GM21526 (cell line): ENCODE measurements around the gene NUP107.
A peak's percentile ranks its signal among the peaks of the same experiment; 100 is the strongest.

Source experiments
- ATAC-seq: cut with Tn5 transposase; IDR thresholded peaks from one replicate; pipeline ENCODE4 v1.9.1; 2021; ENCODE audit warnings: moderate library complexity; ENCODE audit not compliant: unreplicated experiment, low FRiP score

The NUP107 gene

DNA sequence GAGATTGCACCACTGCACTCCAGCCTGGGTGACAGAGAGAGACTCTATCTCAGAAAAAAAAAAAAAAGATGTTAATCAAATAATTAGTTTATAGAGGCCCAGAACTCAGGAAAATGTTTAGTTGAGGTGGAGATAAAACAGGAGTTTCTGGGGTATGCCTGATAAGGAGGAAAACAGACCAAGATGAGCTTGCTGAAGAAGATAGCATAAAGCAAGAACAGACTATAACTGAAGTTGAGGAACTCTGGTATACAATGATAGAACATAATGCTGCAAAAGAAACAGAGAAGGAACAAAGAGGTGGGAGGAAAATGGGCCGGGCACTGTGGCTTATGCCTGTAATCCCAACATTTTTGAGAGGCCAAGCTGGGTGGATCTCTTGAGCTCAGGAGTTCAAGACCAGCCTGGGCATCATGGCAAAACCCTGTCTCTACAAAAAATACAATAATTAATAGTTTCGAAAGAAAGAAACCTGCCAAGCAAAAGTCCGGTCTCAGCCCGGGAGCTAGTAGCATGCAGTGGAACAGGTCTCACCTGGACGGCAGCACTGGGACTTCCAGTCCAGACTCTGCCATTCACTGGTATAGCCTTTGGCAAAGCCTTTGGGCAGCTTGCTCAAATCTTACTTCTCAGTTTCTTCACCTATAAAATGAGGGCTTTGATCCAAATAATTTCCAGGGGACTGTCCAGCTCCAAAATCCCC is 84.6 kb downstream of the NUP107 start:
- no peak for ATAC-seq

DNA sequence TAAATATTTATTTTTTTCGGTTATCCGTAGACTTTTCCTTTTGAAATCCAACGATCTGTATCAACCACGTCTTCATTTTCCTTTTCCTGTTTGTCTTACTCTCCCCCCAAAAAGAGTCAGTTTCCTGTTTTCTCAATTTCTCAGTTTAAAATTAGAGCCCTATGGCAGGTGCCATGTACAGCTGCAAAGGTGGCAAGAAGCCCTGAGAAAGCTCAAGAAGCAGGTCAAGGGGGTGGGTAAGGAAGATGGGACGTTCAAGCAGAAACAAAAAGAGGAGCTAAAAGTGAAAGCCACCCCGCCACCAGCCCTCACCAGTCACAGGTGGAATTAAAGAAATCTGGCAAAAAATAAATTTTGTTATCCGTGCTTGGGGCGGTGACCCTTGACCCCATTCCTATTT is 85.9 kb downstream of the NUP107 start:
- ATAC-seq: no peak

DNA sequence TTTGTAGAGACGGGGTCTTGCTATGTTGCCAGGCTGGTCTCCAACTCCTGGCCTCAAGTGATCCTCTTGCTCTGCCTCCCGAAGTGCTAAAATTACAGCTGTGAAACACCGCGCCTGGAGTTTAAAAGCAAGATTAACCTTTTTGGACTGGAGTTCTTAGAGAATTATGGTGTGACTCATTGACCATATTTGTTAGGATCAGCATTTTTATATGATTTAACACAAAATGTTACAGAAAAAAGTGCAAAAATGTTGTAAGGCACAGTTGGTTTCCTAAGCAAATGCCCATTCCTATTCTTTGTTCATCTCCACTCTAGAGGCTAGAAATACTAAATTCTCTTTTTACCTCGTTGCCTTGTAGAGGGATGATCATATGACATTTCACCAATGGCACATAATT is 86.8 kb downstream of the NUP107 start:
- no peak for ATAC-seq

DNA sequence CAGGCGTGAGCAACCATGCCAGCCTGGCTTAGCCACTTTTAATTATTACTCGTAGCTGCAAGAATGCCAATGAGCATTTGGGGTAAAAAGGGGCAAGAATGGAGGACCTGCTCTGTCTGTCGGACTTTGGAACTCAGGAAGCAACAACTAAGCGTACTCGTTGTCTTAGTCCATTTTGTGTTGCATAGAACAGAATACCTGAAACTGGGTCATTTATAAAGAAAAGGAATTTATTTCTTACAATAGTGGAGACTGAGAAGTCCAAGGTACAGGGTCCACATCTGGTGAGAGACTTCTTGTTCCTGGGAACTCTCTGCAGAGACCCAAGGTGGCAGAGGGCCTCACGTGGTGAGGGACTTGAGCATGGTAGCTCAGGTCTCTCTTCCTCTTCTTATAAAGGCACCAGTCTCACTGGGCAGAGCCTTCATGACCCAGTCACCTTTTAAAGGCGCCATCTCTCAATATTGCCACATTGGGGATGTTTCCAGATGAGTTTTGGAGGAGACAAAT is 88.4 kb downstream of the NUP107 start:
- ATAC-seq: no peak

DNA sequence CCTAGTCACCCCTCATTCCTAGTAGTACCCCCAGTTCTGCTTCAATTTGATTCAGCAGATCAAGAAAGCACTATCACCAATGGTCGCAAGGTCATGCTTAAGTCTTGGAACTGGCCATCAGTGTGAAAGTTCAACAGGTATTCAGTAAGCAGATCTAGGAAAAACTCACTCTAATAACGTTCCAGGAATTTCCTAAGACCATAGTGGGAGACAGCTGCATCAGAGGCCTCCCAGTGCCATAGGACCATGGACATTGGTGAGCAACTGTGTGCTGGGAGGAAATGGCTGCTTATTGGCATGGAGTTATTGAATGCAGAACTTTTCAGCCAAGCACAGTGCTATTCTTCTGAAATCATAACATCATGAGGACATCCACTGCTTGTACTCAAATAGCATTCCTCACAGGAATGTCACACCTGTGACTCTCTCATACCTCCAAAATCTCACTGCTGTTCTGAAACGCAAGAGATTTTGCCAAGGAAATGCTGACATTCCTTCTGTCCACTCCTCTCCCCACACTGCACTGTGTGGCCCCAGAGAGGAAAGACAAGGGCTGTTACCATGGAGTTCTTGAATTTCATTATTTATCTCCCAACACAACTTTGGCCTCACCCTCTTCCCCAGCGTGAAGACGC is 90.3 kb downstream of the NUP107 start:
- no peak for ATAC-seq

DNA sequence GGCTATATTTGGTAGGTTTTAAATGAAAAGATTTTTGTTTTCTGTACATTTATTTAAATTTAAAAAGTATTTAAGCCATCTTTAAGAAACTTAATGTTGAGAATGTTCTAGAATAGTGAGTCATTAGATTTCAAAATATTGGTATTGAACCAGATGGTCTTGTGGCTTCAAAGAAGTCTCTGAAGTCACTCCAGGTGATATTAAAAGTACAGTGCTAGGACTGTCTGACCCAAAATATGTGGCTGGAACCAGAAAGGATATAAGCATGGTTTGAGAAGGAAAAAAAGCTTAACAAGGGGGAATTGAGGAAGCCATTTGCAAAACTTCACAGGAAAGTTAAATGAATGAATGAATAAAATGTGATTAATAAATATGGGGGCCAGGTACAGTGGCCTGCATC is 92.5 kb downstream of the NUP107 start:
- ATAC-seq: no peak

DNA sequence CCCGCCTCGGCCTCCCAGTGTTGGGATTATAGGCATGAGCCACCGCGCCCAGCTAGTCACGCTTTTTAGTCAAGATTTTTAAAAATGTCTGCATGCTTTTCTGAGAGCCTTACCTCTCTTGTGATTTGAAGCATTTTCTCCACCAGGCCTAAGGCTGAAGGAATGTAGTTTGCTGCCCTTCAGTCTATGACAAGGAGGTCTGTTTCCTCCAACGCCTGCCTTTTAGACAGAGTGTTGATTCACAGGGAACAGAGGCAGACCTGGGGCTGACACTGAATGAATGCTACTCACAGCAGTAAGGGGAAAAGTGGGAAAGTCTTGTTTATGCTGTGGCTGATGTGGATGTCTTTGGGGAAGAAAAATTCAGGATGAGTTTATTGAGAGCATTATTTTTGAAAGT is 94.0 kb downstream of the NUP107 start:
- no peak for ATAC-seq

DNA sequence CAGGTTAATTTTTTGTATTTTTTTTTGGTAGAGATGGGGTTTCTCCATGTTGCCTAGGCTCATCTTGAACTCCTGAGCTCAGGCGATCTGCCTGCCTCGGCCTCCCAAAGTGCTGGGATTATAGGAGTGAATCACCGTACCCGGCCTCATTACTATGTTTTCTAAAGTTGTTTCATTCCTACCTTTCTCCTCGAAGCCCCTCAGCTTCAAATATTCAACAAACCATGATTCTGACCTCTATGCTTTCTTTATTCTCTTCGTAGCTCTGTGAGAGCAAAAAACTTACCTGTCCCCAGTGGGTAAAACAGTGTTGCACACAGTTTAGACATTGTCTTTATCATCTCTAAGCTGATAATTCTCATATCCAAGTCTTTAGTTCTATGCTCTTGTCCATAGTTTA is 95.0 kb downstream of the NUP107 start:
- ATAC-seq: no peak

DNA sequence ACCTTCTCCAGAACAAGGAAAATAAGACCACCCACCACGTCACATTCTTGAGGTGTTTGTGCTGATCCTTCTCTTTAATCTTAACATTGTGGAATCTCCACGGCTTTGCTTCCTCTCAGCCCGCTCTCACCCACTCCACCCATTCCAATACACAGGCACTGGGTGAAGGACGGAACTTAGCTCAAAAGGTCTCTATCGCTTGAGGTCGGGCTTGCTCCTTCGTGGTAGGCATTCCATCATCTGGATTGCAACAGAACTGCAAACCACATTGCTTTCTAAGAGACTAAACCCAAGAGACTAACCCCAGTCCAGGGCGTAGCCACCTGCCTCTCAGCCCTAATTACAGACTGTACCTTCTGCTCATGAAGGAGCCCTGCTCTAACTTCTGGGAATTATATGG is 97.2 kb downstream of the NUP107 start:
- no peak for ATAC-seq

DNA sequence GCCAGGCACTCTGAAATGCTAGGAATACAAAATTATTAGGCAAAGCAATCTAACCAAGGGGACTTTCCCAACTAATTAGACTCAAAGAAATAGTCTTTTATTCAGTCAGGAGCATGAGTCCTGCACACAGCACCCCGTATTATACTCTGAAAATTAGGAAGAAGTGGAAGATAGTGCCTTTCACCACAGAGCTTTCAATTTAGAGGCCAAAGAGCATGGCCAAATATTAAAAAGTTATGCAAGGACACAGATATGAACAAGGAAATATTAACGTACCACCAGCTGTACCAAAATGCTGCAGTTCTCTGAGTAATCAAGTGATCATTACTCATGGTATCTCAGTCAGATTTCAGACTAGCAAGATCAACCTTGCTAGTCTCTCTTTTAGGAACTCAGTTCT is 98.6 kb downstream of the NUP107 start:
- no peak for ATAC-seq

DNA sequence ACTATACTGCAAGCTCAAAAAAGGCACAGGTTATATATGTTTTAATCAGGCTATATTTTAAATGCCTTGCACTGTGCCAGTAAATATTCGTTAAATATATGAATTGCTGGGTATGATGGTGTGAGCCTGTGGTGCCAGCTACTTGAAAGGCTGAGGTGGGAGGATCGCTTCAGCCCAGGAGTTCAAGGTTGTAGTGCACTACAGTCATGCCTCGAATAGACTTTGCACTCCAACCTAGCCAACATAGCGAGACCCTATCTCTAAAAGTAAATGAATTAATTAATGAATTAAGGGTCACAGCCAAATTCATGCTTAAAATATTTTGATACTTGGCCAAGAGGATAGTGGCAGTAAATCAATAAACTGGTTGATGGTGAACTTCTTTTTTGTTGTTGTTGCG is 99.0 kb downstream of the NUP107 start:
- no peak for ATAC-seq

DNA sequence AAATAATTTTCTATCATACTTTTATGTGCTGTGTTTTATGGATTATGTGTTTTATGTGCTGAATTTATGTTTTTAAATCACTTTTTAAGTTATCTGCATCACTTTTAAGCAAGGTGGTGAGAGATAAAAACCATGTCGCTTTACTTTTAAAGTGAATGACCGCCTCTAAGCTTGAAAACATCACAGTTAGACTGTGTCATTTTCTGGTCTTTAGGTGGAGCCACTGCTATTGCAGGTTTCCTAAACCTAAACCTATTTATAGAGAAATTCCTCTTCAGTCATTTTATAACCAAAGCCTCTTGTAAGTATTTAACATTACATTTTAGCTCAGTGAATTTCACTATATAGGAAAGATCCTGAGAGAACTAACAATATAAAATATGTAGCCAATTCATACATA is 100.2 kb downstream of the NUP107 start:
- ATAC-seq: no peak

DNA sequence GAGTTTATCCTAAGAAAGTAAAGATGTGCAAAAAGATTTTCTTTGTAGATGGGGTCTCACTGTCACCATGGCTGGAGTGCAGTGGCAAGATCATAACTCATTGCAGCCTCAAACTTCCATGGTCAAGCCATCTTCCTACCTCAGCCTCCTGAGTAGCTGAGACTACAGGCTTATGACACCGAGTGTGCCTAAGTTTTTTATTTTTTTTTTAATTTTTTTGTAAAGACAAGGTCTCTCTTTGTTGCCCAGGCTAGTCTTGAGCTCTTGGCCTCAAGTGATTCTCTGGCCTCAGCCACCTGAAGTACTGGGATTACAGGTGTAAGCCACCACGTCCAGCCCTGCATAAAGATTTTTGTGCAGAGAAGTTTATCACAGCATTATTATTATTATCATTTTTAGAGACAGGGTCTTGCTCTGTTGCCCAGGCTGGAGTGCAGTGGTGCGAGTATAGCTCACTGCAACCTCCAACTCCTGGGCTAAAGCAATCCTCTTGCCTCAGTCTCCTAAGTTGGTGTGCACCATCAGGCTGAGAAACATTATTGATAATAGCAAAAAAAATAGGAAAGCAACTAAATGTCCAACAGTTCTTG is 101.9 kb downstream of the NUP107 start:
- no peak for ATAC-seq

DNA sequence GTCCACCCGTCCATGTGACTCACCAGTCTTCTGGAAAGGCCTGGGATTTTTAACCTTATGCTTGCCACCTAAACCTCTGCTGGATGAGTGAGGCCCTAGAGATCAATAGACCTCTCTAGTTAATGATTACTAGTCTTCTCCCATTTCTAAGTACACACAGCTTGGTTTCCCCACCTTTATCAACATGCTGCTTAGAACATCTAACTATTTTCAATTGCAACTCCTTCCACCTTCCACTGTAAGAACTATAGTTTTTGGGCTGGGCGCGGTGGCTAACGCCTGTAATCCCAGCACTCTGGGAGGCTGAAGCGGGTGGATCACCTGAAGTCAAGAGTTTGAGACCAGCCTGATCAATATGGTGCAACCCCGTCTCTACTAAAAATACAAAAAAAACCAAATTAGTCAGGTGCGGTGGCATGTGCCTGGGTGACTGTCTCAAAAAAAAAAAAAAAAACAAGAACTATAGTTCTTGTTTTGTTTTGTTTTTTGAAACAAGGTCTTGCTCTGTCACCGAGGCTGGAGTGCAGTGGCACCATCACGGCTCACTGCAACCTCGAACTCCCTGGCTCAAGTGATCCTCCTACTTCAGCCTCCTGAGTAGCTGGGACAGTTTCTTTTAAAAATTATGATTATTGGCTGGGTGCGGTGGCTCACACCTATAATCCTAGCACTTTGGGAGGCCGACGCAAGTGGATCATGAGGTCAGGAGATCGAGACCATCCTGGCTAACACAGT is 102.5 kb downstream of the NUP107 start:
- ATAC-seq: no peak

DNA sequence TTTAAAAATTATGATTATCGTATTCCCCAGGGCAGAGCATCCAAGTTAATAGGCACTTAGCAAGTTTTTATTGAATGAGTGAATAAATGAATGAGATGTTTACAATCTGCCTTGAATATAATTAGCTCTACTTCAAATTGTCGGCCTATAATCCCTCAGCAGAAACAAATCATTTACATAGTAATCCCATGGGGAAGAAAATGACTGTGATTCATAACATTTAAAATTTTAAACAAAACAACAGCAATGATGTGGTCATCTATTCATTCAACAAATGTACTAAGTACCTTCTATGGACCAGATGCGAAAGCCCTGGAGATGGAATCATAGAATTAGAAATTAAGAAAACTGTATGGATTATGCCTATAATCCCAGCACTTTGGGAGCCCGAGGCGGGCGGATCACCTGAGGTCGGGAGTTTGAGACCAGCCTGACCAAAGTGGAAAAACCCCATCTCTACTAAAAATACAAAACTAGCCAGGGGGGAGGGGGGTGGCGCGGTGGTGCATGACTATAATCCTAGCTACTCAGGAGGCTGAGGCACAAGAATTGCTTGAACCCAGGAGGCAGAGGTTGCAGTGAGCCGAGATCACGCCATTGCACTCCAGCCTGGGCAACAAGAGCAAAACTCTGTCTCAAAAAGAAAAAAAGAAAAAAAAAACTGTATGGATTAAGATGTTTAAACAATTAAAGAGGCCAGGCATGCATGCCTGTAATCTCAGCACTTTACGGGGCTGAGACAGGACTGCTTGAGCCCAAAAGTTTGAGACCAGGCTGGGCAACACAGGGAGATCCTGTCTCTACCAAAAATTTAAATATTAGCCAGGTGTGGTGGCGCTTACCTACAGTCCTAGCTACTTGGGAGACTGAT is 103.5 kb downstream of the NUP107 start:
- ATAC-seq: no peak

DNA sequence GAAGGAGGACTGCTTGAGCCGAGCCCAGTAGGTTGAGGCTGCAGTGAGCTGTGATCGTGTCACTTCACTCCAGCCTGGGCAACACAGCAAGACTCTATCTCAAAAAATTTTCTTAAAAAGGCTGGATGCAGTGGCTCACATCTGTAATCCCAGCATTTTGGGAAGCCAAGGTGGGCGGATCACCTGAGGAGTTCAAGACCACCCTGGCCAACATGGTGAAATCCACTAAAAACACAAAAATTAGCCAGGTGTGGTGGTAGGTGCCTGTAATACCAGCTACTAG is 104.1 kb downstream of the NUP107 start:
- no peak for ATAC-seq

DNA sequence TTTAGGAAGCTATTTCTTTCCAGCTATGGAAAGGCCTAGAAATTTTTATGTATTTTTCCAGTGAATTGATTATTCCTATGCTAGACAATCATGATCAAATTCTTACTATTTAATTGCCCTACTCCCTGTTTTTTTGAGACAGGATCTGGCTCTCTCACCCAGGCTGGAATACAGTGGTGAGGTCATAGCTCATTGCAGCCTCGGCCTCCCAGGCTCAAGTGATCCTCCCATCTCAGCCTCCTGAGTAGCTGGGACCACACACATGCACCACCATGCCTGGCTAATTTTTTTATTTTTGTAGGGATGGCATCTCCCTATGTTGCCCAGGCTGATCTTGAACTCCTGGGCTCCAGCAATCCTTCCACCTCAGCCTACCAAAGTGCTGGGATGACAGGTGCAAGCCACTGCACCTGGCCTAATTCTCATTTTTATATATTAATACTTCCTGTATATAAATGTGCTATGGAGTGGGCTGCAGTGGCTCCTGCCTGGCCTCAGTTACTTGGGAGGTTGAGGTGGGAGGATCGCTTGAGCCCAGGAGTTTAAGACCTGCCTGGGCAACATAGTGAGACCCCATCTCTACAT is 105.2 kb downstream of the NUP107 start:
- no peak for ATAC-seq

DNA sequence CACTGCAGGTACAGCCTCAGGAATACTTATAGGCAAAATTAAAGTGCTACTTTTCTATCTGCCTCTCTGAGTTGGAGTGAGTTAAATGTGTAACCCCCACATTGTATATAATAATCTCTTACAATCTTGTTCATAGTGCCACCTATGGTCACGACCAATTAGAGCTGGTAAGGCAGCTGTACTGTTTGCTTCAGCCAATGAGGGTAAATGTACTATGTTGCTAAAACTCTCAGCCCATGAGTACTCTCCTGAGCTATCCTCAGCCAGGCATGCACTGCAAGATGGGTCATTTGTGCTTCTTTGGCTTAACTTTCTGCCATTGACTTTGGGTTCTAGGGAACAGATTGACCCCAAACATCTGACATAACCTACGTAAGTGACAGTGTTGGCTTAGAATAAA is 106.2 kb downstream of the NUP107 start:
- peak; percentile 84 for ATAC-seq

DNA sequence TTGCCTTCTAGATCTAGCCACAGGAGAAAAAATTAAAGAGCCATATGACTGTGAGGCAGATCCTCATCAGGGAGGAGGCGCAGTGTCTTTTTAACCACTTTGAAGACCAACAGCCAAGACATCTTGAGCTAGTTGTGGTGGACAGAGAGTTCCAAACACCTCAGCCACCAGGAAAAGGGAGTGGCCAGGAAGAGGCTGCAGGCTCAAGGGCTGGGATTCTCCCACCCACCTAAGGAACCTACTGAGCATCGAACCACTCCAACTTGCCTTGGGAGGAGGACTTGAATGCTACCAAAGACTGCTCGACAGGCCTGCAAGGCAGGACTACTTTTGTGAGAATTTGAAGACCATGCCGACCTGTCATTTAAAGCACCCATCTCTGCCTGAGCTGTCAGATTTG is 106.7 kb downstream of the NUP107 start:
- ATAC-seq: no peak

DNA sequence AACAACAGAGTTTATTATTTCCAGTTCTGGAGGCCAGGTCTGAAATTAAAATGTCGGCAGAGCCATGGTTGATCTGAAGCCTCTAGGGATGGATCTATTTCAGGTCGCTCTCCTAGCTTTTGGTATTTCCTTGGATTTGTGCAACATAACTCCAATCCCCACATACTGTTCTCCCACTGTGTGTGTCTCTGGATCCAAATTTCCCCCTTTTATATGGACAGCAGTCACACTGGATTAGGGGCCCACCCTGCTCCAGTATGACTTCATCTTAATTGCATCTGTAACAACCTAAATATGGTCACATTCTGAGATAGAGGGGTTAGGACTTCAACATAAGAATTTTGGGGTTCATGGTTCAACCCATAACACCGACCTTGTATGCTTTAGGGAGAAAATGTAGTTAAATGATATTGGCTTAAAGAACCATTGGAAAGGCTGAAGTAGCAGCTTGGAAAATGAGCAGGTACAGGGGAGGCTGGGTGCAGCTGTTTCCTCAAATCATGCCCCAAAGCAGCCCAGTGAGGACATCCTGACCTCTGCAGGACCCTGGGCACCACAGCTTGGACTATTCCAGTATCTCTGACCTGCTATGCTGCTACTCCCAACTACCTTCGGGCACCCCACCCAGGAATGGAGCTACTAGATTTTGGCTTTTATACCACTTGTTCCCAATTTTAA is 107.3 kb downstream of the NUP107 start:
- ATAC-seq: no peak
